Measurements from ENCODE around the gene MRRF.
"Not testable (repeated sequence)": the region's sequence is repeated elsewhere in the genome, so short reads cannot be mapped to it uniquely, and the experiment has no call there.

Gene MRRF

DNA sequence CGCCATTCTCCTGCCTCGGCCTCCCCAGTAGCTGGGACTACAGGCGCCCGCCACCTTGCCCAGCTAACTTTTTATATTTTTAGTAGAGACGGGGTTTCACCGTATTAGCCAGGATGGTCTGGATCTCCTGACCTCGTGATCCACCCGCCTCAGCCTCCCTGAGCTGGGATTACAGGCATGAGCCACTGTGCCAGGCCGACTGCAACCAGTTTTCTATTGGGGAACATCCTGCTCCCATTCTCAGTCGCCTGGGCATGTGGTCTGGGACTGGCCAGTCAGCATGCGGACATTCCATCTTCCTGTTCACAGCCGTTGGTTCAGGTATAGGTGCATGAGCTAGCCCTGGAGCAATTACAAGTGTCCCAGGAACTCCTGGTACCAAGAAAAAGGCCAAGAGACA is 98.4 kb downstream of the MRRF start:
- DNase-seq, result not testable (repeated sequence)

DNA sequence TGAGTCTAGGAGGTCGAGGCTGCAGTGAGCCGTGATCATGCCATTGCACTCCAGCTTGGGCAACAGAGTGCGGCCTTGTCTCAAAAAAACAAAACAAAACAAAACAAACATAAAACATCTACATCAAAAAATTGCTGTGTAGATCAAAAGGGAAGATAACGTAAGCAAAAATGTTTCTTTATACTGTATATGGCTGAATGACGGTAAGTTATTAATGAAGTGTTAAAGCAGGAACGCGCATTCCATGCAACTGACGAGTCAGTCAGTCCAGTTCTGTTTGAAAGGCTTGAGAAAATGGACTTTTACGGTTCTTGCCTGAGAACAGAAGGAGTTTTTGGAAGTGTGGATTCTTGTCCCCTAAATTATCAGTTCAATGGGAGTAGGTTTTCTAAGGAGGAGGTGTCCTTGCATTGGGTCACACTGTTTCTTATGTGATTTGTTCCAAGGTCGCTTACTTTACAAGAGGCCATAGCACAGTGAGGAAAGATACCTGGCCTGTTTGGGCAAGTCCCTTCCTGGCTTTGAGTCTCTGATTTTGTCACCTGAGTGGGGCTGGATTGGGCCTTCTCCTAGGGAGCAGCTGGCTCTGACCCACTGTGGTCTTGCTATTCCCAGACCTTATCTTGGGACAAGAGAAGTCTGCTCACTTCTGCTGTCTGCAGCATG is 99.6 kb downstream of the MRRF start:
- no peak for DNase-seq

DNA sequence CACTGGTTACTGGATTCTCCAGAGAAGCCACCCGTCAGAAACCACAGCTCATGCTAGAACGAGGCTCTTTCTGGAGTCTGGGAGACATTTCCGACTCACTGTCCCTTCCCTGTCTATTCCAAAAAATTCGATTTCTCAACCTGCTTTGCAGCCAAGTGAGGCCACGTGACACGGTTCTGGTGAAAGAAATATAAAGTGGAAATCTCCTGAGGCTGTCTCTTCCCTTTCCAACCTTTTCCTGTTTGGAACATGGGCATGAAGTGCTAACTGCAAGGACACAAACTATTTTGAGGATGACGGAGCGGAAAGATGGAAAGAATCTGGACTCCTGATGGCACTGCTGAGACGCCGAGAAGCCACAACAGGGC is 100.1 kb downstream of the MRRF start:
- no peak for DNase-seq

- no peak for DNase-seq
These were observed 101.5 kb downstream of the MRRF start for GRCh38 chr9:122366074-122366660.

DNA sequence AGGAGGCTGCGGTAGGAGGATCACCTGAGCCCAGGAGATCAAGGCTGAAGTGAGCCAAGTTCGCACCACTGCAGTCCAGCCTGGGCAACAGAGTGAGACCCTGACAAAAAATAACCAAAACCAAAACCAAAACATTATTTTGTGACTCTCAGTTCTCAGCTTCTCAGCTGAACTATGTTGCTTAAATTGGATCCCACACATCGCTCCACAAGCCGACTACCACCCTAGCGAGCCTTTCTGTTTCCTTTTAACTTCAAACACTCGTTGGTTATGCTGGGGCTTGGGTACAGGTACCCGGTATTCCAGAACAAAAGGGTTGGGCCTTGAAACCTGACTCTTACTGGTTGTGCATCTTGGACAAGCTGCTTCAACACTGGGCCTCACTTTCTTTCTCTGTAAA is 102.4 kb downstream of the MRRF start:
- no peak for DNase-seq

DNA sequence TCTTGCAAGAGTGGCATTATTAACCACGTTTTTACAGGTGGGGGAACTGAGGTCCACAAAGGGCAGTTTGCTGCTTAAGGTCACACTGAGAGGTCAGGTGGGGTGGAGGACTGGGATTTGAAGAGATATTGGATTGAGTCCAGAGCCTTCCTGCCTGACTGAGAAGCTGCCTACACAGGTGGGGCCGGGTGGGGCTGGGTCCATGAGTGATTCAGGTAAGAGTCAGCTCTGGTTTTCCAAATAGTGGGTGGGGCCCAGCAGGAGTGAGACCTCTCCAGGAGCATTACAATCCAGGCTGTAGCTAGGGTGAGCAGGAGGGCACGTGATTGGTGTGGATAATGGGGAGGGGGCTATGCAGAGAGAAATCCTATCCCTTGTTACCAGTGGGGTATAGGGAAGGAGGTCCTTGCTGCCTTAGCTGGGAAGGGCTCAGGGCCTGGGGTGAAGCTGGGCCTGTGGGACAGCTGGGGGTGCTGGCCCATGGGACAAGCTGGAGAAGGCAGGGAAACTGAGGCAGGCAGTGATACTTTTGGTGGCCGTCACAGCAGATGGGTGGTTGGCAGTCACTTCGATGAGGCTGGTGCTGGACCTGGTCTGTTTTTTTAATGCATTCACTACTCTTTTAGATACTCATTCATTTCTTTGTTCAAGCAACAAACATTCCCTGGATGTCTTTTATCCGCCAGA is 103.2 kb downstream of the MRRF start:
- DNase-seq, result no peak

- DNase-seq, result no peak
These were observed 104.0 kb downstream of the MRRF start for GRCh38 chr9:122368642-122369041.

DNA sequence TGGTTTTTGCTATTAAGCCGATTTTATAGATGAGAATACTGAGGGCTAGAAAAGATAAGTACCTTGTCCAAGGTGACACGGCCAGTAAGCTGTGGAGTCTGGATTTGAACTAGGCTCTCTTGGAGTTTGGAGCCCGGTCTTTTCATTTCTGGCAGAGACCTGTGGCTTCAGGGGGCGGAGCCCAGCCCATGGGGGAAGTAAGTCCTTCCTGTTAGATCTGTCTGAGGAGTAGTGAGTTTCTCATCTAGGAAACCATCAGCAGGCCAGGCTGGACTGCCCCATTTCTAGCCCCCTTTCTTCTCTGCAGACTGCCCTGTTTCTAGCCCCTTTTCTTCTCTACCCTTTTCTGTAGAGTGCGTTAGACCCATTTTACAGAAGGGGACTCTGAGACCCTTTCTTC is 105.6 kb downstream of the MRRF start:
- no peak for DNase-seq

DNA sequence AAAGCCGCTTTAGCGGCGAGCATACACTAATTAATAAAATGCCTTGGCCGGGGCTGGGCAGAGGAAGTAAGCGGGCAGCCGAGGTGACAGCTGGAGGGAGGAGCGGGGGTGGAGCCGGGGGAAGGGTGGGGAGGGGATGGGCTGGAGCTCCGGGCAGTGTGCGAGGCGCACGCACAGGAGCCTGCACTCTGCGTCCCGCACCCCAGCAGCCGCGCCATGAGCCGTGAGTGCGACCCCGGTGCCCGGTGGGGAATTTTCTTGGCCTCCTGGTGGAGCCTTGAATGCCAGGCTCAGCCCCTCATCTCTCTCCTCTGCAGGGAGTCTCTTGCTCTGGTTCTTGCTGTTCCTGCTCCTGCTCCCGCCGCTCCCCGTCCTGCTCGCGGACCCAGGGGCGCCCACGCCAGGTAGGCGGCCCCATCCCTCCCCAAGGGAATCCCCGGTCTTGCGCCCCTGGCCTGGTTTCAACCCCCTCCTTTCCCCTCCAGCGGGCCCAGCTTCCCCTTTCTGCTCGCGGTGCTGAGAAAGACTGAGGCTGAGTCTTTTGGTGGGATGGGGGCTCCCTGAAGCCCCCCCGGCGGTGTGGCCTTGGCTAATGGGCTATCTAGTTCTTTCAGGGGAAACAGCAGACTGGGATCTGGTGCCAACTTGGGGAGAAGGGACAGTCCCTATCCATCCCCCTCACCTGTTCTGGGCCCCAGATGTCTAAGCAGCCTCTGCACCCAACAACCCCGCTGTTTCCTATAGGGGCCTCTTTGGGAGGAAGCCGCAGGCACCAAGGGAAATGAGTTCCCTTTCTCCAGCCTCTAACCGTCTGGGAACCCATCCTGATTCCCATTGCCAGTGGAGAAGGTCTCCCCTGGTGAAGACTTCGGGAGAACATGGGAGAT is 106.4 kb downstream of the MRRF start, which contains the start of gene PTGS1:
TSS of gene PTGS1 (plus strand) at position 156 of the 887 bp plus-strand sequence. CDS start at position 217, 61 bp downstream.
- DNase-seq, result no peak

DNA sequence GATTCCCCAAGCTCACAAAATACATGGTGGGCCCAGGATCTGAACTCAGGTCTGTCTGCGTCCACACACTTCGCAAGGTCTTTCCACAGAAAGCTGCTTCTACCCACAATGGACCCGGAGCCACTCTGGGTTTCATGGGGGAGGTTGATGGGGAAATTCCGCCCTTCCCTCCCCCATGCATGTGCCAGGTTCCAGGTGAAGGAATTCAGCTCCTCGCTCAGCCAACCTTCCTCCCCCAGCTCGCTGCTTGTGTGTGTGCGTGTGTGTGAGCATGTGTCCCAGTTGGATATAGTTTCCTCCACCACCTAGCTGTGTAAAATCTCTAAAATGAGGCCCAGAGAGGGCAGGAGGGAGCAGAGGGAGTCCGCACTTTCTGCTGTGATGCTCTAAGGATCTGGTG is 107.2 kb downstream of the MRRF start:
- no peak for DNase-seq

DNA sequence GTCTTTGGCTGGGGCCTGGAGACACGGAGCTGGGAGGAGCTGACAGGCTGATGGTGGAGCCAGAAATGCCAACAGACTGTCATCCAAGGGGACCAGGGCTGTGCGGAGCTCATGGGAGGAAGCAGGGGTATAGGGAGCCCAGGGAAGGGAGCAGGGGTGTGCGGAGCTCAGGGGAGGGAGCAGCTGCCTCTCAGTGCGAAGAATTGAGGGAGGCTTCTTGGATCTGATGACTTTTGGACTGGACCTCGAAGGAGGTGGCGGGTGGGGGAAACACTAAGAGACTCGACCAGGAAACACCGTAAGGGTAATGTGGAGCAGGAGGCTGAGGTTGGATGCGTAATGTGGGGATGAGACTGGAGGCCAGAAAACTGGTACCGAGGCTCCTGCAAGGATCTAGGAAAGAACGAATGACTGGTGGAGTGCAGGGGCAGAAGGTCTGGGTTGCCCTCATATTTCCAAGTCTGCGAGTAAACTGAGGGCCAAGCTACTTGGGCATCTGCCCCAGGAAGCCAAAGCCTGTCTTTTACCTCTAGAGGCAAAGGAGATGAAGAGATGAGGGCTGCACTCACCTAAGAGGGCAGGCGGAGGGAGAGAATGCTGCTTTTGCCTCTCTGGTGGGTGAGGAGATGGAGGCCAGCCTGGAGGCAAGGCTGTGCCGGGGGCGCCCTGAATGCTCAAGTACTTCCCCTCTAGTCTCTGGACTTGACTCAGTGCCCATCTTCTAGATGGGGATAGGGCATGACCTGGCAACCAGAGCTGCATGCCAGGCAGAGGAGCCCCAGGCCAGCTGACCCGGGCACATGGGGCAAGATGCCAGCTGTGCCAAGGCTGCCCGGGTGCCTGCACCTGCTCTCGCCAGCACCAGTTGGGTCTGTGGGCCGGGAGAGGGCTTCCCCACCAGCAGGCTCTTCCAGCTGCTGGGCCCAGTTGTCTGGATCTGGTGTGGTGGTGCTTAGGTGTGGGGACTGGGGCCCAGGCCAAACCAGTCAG is 108.5 kb downstream of the MRRF start:
- no peak for DNase-seq

DNA sequence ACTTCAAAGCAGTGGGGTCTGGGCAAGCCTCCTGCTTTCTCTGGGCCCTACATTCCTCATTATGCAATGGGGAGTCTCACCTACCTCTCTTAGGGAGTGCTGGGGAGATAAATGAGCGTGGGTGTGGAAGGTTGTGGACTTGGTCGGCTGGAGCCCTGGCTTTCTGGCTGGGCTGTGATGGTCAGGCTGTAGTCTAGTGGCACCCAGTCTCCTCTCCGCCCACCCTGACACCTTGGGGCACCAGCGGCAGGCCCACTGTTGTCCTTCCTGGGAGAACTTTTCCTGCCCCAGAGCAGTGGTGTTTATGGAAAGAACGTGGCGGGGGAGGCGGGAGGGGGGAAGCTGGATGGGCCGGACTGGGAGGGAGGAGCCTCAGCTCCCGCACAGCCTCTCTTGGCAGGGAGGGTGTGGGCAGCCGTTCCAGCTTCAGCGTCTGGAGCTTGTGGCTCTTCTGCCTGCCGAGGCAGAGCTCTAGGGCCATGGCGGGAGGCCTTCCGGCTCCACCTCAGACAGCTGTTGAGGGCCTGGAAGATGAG is 110.3 kb downstream of the MRRF start:
- no peak for DNase-seq

GRCh38 chr9:122376796-122377195 is 112.1 kb downstream of the MRRF start:
- no peak for DNase-seq

DNA sequence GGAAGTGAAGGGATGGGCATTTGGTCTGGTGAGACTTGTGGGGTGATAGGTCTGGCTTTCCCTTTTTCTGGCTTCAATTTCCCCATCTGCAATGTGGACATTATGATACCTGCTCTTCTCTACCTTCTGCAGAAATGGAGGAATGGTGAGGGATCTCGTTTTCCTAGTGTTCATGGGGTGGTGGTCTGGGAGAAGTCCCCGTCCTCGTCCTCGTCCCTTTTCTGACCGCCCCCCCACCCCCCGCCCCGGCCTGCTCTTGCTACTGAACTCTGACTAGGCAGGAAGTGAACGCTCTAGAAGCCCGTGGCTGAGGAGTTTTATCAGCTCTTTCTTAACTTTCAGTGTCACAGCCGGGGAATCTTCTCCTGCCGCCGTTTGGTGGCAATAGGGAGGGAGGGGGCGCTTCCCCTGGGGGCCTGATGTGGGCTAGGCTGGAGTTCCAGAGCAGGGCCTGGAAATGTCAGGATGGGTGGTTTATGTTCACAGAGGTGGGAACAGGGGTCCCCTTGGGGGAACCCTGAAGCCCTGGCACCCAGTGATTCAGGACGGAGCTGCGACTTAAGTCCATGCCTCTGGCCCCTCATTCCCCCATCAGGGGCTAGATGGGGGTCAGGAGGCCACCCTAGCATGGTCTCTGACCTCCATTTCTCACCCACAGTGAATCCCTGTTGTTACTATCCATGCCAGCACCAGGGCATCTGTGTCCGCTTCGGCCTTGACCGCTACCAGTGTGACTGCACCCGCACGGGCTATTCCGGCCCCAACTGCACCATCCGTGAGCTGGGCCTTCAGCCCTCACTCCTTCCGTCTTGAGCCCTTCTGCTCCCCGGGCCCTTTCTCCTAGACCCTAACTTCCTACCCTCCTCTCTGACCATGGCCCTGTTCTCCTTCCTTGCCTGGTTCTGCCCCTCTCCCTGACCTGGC is 112.8 kb downstream of the MRRF start:
- DNase-seq, result no peak

- no peak for DNase-seq
These were observed 113.6 kb downstream of the MRRF start for GRCh38 chr9:122378236-122378635.

- peak; percentile 32 for DNase-seq
These were observed 114.7 kb downstream of the MRRF start for GRCh38 chr9:122379340-122379739.

DNA sequence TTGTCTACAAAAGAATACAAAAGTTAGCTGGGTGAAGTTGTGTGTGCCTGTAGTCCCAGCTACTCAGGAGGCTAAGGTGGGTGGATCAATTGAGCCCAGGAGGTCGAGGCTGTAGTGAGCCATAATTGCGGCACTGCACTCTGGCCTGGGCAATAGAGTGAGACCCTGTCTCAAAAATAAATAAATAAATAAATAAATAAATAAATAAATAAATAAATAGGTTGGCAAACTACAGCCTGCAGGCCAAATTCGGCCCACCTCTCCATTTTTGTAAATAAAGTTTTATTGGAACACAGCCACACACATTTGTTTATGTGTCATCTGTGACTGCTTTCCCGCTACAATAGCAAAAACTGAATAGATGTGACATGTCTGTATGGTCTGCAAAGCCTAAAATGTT is 115.6 kb downstream of the MRRF start:
- DNase-seq, result no peak

Data from activated CD4-positive, alpha-beta T cell treated with anti-CD3 and anti-CD28 coated beads for 48 hours (primary cell).